Cardiac muscle cell (in vitro differentiated cells and primary cell): ENCODE data around the gene PLEKHH3. TPM values are rescaled to one million over a fixed set of nuclear protein-coding genes. Genes with fewer than 3 reads are reported as not detected.
A peak's percentile ranks its signal among the peaks of the same experiment; 100 is the strongest.

ENCODE experiments used
- DNase-seq, 2 donors: peaks; one replicate each; pipeline versions ENCODE4 v3.0.0 to v3.0.0-alpha.2; 2010 to 2017; ENCODE audit warnings: low read depth in 1 of 2, low spot score in 1 of 2
- H3K27ac ChIP-seq: fragments of 200-600 bp; sonication (generic); 2 replicates; pipeline ENCODE4 v1.5.1; 2016
- H3K27me3 ChIP-seq: fragments of 200-600 bp; sonication (generic); 2 replicates; pipeline ENCODE4 v1.6.0; 2016; ENCODE audit warnings: control low read depth
- H3K36me3 ChIP-seq: fragments of 200-600 bp; sonication (generic); 2 replicates; pipeline ENCODE4 v1.5.1; 2016; ENCODE audit warnings: control low read depth
- H3K4me1 ChIP-seq: fragments of 200-600 bp; sonication (generic); 2 replicates; pipeline ENCODE4 v1.8.1; 2017; ENCODE audit warnings: low read depth, mild to moderate bottlenecking, mixed run types
- H3K4me3 ChIP-seq: fragments of 200-600 bp; sonication (generic); 2 replicates; pipeline ENCODE4 v1.5.1; 2016; ENCODE audit warnings: mild to moderate bottlenecking
- H3K9me3 ChIP-seq: fragments of 200-600 bp; sonication (generic); 2 replicates; pipeline ENCODE4 v1.5.1; 2017; ENCODE audit warnings: low read depth, mild to moderate bottlenecking, control low read depth
- CTCF ChIP-seq: IDR thresholded peaks from 2 replicates; pipeline ENCODE4 v1.5.1; 2012; ENCODE audit warnings: low read depth, mild to moderate bottlenecking, low read length
- polyA plus RNA-seq: library from polyadenylated mRNA; unstranded; fragments of >200 nt; fragmentation: Nextera tagmentation; extraction: Ambion mirVana; gene quantifications from 2 replicates; pipeline ENCODE4 v1.2.1, GENCODE V29; 2016
- total RNA-seq: library from RNA; depleted of rRNA; stranded (reverse); fragments of >200 nt; gene quantifications from 2 replicates; pipeline ENCODE4 v1.2.3, GENCODE V29; 2016

The PLEKHH3 gene
- total and polyA plus RNA-seq, 2 experiments from 2014 or later, result 54.7 to 79.1 TPM

GRCh38 chr17:42677921-42678781 is 1.4 kb upstream of the PLEKHH3 start:
- peaks cover 36% of the 10 kb centered on the region for H3K4me1 ChIP-seq
- peak overlapping the region; percentile 70 for H3K4me3 ChIP-seq
- H3K27ac ChIP-seq, result peak overlapping the region; percentile 96
- no peaks in the 10 kb centered on the region for H3K27me3 ChIP-seq
- no peak for TF ChIP-seq CTCF
- DNase-seq, result peak; percentile 89 to 96
- H3K36me3 ChIP-seq, result no peaks in the 10 kb centered on the region
- no peaks in the 10 kb centered on the region for H3K9me3 ChIP-seq

GRCh38 chr17:42677012-42677857 is 441 bp upstream of the PLEKHH3 start:
- peak overlapping the region; percentile 70 for H3K4me3 ChIP-seq
- H3K4me1 ChIP-seq, result peaks cover 36% of the 10 kb centered on the region
- DNase-seq, result peak; percentile 100
- TF ChIP-seq CTCF, result no peak
- no peaks in the 10 kb centered on the region for H3K27me3 ChIP-seq
- H3K27ac ChIP-seq, result peak overlapping the region; percentile 96
- peaks cover 7% of the 10 kb centered on the region for H3K36me3 ChIP-seq
- H3K9me3 ChIP-seq, result no peaks in the 10 kb centered on the region

GRCh38 chr17:42675965-42676423 is 800 bp downstream of the PLEKHH3 start:
- H3K4me1 ChIP-seq, result peaks cover 36% of the 10 kb centered on the region
- TF ChIP-seq CTCF, result no peak
- H3K4me3 ChIP-seq, result peak overlapping the region; percentile 43
- DNase-seq, result peak; percentile 60 to 67
- H3K9me3 ChIP-seq, result no peaks in the 10 kb centered on the region
- H3K36me3 ChIP-seq, result peaks cover 12% of the 10 kb centered on the region
- H3K27ac ChIP-seq, result peak overlapping the region; percentile 61
- H3K27me3 ChIP-seq, result no peaks in the 10 kb centered on the region

- H3K9me3 ChIP-seq, result no peaks in the 10 kb centered on the region
- TF ChIP-seq CTCF, result no peak
- peaks cover 16% of the 10 kb centered on the region for H3K36me3 ChIP-seq
- H3K4me3 ChIP-seq, result peak overlapping the region; percentile 43
- peak overlapping the region; percentile 61 for H3K27ac ChIP-seq
- peaks cover 32% of the 10 kb centered on the region for H3K4me1 ChIP-seq
- H3K27me3 ChIP-seq, result no peaks in the 10 kb centered on the region
- DNase-seq, result peak in 1 of 2 donors; percentile 56
Measured at GRCh38 chr17:42675348-42675964, 1.3 kb downstream of the PLEKHH3 start.

- Histone ChIP-seq H3K27ac (no peak overlapping the region), H3K9me3 (no peaks in the 10 kb centered on the region), H3K4me1 (peaks cover 26% of the 10 kb centered on the region), H3K27me3 (no peaks in the 10 kb centered on the region), H3K4me3 (peak overlapping the region; percentile 43), H3K36me3 (peaks cover 18% of the 10 kb centered on the region)
- TF ChIP-seq CTCF, result no peak
- no peak for DNase-seq
Measured at GRCh38 chr17:42674755-42675347, 1.9 kb downstream of the PLEKHH3 start.
